ENCODE data around the gene ACTG2.

Gene ACTG2

GRCh38 chr2:73925853-73926492 is 33.2 kb downstream of the ACTG2 start:
- TF ChIP-seq CTCF (IDR thresholded peaks at IDR 0.05; ENCODE audit: low read depth, low read length, missing control alignments), result no peak
- DNase-seq (ENCODE audit: extremely low read depth, low read depth), result no peak
- peak overlapping the region; percentile 85 for H3K4me3 ChIP-seq (replicated peaks; ENCODE audit: low read depth, low read length)

- no peak for TF ChIP-seq CTCF (IDR thresholded peaks at IDR 0.05; ENCODE audit: low read depth, low read length, missing control alignments)
- DNase-seq (ENCODE audit: extremely low read depth, low read depth), result peak; percentile 97
- peak within 1 kb of the TSS; percentile 85 for H3K4me3 ChIP-seq (replicated peaks; ENCODE audit: low read depth, low read length)
These were observed 33.9 kb downstream of the ACTG2 start, which contains the start of gene DGUOK for GRCh38 chr2:73926493-73927327. TSS of gene DGUOK (plus strand) at chr2:73926880. CDS start at chr2:73926911, 31 bp downstream.

GRCh38 chr2:73927344-73927743 is 34.5 kb downstream of the ACTG2 start:
- no peak for TF ChIP-seq CTCF (IDR thresholded peaks at IDR 0.05; ENCODE audit: low read depth, low read length, missing control alignments)
- peak overlapping the region; percentile 85 for H3K4me3 ChIP-seq (replicated peaks; ENCODE audit: low read depth, low read length)
- no peak for DNase-seq (ENCODE audit: extremely low read depth, low read depth)

GRCh38 chr2:73928963-73929347 is 36.1 kb downstream of the ACTG2 start:
- DNase-seq (ENCODE audit: extremely low read depth, low read depth), result no peak
- no peak for TF ChIP-seq CTCF (IDR thresholded peaks at IDR 0.05; ENCODE audit: low read depth, low read length, missing control alignments)
- H3K4me3 ChIP-seq (replicated peaks; ENCODE audit: low read depth, low read length), result no peak overlapping the region

- no peak overlapping the region for H3K4me3 ChIP-seq (replicated peaks; ENCODE audit: low read depth, low read length)
- TF ChIP-seq CTCF (IDR thresholded peaks at IDR 0.05; ENCODE audit: low read depth, low read length, missing control alignments), result no peak
- no peak for DNase-seq (ENCODE audit: extremely low read depth, low read depth)
These were observed 37.6 kb downstream of the ACTG2 start for GRCh38 chr2:73930386-73930785.

GRCh38 chr2:73931531-73932500 is 39.0 kb downstream of the ACTG2 start:
- DNase-seq (ENCODE audit: extremely low read depth, low read depth), result no peak
- no peak for TF ChIP-seq CTCF (IDR thresholded peaks at IDR 0.05; ENCODE audit: low read depth, low read length, missing control alignments)
- no peak overlapping the region for H3K4me3 ChIP-seq (replicated peaks; ENCODE audit: low read depth, low read length)
